ENCODE results near the gene IL12RB2.
"Not testable (repeated sequence)": the region's sequence is repeated elsewhere in the genome, so short reads cannot be mapped to it uniquely, and the experiment has no call there.

The IL12RB2 gene

GRCh38 chr1:67433837-67434236 lies 126.2 kb downstream of the IL12RB2 start:
- DNase-seq, result no peak

- no peak for DNase-seq
These were observed 126.8 kb downstream of the IL12RB2 start for GRCh38 chr1:67434491-67434890.

- no peak for DNase-seq
These were observed 128.9 kb downstream of the IL12RB2 start for GRCh38 chr1:67436511-67437055.

GRCh38 chr1:67437961-67438360 lies 130.3 kb downstream of the IL12RB2 start:
- no peak for DNase-seq

GRCh38 chr1:67439277-67440029 lies 131.8 kb downstream of the IL12RB2 start:
- DNase-seq, result no peak

- no peak for DNase-seq
These were observed 132.7 kb downstream of the IL12RB2 start for GRCh38 chr1:67440339-67440738.

GRCh38 chr1:67441183-67441582 lies 133.5 kb downstream of the IL12RB2 start:
- no peak for DNase-seq

- no peak for DNase-seq
These were observed 134.1 kb downstream of the IL12RB2 start for GRCh38 chr1:67441739-67442281.

GRCh38 chr1:67446014-67446413 lies 138.3 kb downstream of the IL12RB2 start:
- DNase-seq, result not testable (repeated sequence)
